Ishikawa (cell line): ENCODE measurements around the gene NOS1AP.

Source experiments
- CREB1 ChIP-seq: IDR thresholded peaks from 2 replicates; pipeline ENCODE4 v1.6.1; 2012; ENCODE audit warnings: low read depth
- RAD21 ChIP-seq: IDR thresholded peaks from 2 replicates; pipeline ENCODE4 v1.6.1; 2012; ENCODE audit warnings: low read depth
- TAF1 ChIP-seq: IDR thresholded peaks from 2 replicates; pipeline ENCODE4 v1.6.1; 2012; ENCODE audit warnings: low read depth, mild to moderate bottlenecking
- TEAD4 ChIP-seq: IDR thresholded peaks from 2 replicates; pipeline ENCODE4 v1.6.1; 2012

GRCh38 chr1:162074276-162075005 lies 5.0 kb downstream of the NOS1AP start:
- TF ChIP-seq CREB1: no peak
- TF ChIP-seq RAD21: no peak
- TF ChIP-seq TEAD4: peak; percentile 58
- TF ChIP-seq TAF1: no peak
